ENCODE measurements around the gene F13B.
"Not testable (repeated sequence)": the region's sequence is repeated elsewhere in the genome, so short reads cannot be mapped to it uniquely, and the experiment has no call there.

The F13B gene

GRCh38 chr1:197042676-197043341 is 24.3 kb downstream of the F13B start:
- no peak for DNase-seq (ENCODE audit: low read depth)

GRCh38 chr1:197041486-197042353 is 25.3 kb downstream of the F13B start:
- DNase-seq (ENCODE audit: low read depth) = no peak

DNA sequence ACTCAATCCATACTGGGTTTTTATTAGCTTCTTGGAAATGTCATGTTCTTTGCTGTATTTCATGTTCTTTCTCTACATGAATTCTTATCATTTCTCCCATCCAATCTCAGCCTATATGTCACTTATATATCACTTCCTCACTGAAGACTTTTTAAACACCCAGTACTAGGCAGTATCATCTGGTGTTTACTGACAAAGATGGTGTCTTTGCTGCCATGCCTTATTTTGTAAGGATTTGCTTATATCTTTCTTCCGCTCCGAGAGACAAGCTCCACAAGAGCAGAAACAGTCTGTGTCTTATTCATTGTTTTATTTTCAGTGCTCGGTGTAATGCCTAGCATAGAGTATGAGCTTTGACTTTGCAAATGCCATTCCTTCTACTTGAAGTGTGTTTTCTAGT is 30.2 kb downstream of the F13B start:
- no peak for DNase-seq (ENCODE audit: low read depth)

GRCh38 chr1:197034631-197035339 is 32.3 kb downstream of the F13B start:
- DNase-seq (ENCODE audit: low read depth) = not testable (repeated sequence)

GRCh38 chr1:197029749-197030148 is 37.3 kb downstream of the F13B start:
- DNase-seq (ENCODE audit: low read depth) = no peak

DNA sequence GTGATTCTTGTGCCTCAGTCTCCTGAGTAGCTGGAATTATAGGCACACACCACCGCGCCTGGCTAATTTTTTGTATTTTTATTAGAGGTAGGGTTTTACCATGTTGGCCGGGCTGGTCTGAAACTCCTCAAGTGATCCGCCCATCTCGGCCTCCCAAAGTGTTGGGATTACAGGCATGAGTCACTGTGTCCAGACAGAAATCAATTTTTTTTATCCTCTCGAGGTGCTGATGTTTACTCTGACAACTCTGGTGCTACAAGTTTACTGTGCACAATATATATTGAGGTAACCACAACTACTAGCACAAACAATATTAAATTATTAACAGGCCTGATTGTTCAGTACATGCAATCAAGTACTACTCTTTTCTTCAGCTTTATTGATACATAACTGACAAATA is 39.7 kb downstream of the F13B start:
- DNase-seq (ENCODE audit: low read depth) = no peak

- DNase-seq (ENCODE audit: low read depth) = no peak
These were observed 42.6 kb downstream of the F13B start for GRCh38 chr1:197024460-197024859.

DNA sequence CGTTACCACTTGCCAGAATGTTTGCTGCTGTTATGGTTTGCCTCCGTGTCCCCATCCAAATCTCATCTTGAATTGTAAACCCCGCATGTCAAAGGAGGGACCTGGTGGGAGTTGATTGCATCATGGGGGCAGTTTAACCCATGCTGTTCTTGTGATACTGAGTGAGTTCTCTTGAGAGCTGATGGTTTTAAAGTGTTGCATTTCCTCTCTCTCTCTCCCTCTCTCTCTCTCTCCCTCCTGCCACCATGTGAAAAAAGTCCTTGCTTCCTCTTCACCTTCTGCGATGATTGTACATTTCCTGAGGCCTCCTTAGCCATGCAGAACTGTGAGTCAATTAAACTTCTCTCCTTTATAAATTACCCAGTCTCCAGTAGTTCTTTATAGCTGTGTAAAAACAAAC is 45.3 kb downstream of the F13B start:
- no peak for DNase-seq (ENCODE audit: low read depth)

DNA sequence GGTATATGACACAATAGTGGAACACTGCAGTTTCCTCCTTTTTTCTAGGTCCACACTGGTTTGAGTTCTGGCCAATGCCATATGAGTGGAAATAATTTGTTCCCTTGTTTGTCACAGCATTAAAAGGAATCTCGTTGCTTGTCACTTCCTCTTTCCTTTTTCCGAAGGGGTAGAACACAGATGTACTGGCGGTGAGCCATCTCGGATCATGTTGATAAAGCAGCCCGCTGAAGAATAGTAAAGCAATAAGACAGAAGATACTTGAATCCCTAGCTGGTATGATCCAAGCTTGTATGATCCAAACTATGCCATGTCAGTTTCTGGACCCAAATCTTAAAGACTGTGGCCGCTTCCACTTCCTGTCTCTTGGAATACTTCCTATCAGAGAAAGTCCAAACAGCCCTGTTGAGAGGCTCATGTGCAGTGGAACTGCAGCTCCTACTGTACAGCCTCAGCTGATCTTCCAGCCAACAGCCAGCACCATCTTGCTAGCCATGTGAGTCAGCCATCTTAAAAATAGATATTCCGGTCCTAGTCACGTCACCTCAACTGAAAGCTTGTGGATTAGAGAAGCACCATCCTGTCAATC is 49.4 kb downstream of the F13B start:
- no peak for DNase-seq (ENCODE audit: low read depth)

GRCh38 chr1:197016751-197017150 is 50.3 kb downstream of the F13B start:
- no peak for DNase-seq (ENCODE audit: low read depth)

- DNase-seq (ENCODE audit: low read depth) = no peak
These were observed 53.8 kb downstream of the F13B start for GRCh38 chr1:197013234-197013633.

GRCh38 chr1:197011614-197012013 is 55.4 kb downstream of the F13B start:
- DNase-seq (ENCODE audit: low read depth) = no peak

DNA sequence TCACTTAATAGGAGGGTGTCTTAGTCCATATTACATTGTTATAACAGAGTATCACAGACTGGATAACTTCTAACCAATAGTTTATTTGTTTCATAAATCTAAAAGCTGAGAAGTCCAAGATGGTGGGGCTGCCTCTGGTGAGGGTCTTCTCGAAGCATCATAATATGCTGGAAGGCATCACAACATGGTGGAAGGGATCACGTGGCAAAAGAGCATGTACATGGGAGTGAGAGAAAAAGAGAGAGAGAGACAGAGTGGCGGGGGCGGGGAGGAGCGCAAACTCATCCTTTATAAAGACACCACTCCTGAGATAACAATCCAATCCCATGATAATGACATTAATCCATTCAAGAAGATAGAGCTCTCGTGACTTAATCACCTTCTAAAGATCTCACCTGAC is 58.2 kb downstream of the F13B start:
- DNase-seq (ENCODE audit: low read depth) = no peak

DNA sequence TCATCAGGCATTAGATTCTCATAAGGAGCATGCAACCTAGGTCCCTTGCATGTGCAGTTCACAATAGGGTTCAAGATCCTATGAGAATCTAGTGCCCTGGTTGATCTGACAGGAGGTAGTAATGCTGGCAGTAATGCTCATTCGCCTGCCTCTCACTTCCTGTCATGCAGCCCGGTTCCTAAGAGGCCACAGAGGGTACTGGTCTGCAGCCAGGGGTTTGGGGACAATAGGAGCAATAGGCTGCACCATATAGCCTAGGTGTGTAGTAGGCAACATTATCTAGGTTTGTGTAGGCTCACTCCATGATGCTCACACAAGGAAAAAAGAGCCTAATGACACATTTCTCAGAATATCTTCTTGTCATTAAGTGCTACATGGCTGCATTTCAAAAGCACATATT is 63.9 kb downstream of the F13B start:
- DNase-seq (ENCODE audit: low read depth) = no peak

- no peak for DNase-seq (ENCODE audit: low read depth)
These were observed 65.2 kb downstream of the F13B start for GRCh38 chr1:197001828-197002227.

DNA sequence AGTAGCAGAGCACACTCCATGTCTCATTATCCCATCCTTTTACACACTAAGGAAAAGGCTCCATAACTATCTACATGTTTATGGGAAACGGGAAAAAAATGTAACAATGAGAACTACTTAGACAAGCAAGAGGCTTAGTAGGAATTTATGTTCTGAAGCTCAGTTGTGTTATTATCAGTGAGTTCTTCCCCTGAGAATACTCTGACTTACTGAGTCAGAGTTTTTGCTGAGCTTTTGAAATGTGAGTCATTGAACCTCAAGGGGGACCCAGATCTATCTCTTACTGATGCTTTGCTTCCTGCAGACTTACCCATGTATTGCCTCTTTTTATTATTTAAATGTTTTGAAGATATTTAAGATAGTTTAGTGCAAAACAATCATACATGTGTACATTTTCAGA is 69.6 kb downstream of the F13B start:
- DNase-seq (ENCODE audit: low read depth) = no peak

GRCh38 chr1:196993916-196994315 is 73.1 kb downstream of the F13B start:
- DNase-seq (ENCODE audit: low read depth) = no peak

DNA sequence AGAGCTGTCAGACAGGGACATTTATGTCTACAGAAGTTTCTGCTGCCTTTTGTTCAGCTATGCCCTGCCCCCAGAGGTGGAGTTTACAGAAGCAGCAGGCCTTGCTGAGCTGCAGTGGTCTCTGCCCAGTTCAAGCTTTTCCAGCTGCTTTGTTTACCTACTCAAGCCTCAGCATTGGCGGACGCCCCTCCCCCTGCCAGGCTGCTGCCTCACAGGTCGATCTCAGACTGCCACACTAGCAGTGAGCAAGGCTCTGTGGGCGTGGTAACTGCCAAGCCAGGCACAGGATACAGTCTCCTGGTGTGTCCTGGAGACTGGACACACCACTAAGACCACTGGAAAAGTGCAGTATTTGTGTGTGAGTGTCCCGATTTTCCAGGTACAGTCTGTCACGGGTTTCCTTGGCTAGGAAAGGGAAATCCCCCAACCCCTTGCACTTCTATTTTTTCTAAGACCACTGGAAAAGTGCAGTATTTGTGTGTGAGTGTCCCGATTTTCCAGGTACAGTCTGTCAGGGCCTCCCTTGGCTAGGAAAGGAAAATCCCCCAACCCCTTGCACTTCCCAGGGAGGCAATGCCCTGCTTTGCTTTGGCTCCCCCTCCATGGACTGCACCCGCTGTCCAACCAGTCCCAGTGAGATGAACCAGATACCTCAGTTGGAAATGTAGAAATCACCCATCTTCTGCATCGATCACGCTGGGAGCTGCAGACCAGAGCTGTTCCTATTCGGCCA is 75.0 kb downstream of the F13B start:
- not testable (repeated sequence) for DNase-seq (ENCODE audit: low read depth)
